Suprapubic skin (tissue), 4 donors: Measurements from ENCODE around the gene TAGLN3. TPM values are rescaled to one million over a fixed set of nuclear protein-coding genes. Genes with fewer than 3 reads are reported as not detected.

Experiments used
- DNase-seq, 2 donors: peaks; one replicate each; pipeline ENCODE4 v3.0.0-alpha.2; 2019; ENCODE audit warnings: low spot score in 2 of 2
- H3K27ac ChIP-seq: fragments of 200-600 bp; sonication (generic); one replicate; pipeline ENCODE4 v1.5.1; 2019
- H3K27me3 ChIP-seq: fragments of 200-600 bp; sonication (generic); one replicate; pipeline ENCODE4 v1.5.1; 2019
- H3K36me3 ChIP-seq: fragments of 200-600 bp; sonication (generic); one replicate; pipeline ENCODE4 v1.5.1; 2019
- H3K4me1 ChIP-seq: fragments of 200-600 bp; sonication (generic); one replicate; pipeline ENCODE4 v1.5.1; 2019
- H3K4me3 ChIP-seq: fragments of 200-600 bp; sonication (generic); one replicate; pipeline ENCODE4 v1.5.1; 2019; ENCODE audit warnings: mild to moderate bottlenecking
- H3K9me3 ChIP-seq: fragments of 200-600 bp; sonication (generic); one replicate; pipeline ENCODE4 v1.5.1; 2019
- CTCF ChIP-seq, 2 donors: fragments of 200-600 bp in 1 of 2; fragments of 450-650 bp in 1 of 2; sonication (generic) in 1 of 2; IDR thresholded peaks; one replicate each; pipeline ENCODE4 v1.5.1; 2016 to 2019; ENCODE audit warnings: antibody characterized with exemption in 2 of 2, mild to moderate bottlenecking in 1 of 2, moderate library complexity in 1 of 2
- EP300 ChIP-seq: sonication (generic); formaldehyde crosslinking; IDR thresholded peaks from one replicate; pipeline ENCODE4 v1.6.1; 2017; ENCODE audit warnings: antibody characterized with exemption
- POLR2A ChIP-seq, 2 donors: fragments of 450-650 bp; IDR thresholded peaks; one replicate each; pipeline ENCODE4 v1.6.1; 2017; ENCODE audit warnings: antibody characterized with exemption in 2 of 2, mild to moderate bottlenecking in 2 of 2, moderate library complexity in 2 of 2
- POLR2AphosphoS5 ChIP-seq, 3 donors: sonication (generic); formaldehyde crosslinking; IDR thresholded peaks; one replicate each; pipeline ENCODE4 v1.6.1; 2017; ENCODE audit warnings: antibody characterized with exemption in 3 of 3
- WGBS: methylation state at CpG from one replicate; pipeline ENCODE4 v1.1.5; 2018; 5-methylcytosine and 5-hydroxymethylcytosine counted together
- total RNA-seq, 4 donors: library from RNA; depleted of rRNA; stranded (reverse); fragments of >200 nt; gene quantifications; one replicate each; pipeline ENCODE4 v1.1.0, GENCODE V29; 2016

The TAGLN3 gene
- total RNA-seq, 4 donors from 2014 or later: 0.60 to 0.98 TPM; not detected in 2

DNA sequence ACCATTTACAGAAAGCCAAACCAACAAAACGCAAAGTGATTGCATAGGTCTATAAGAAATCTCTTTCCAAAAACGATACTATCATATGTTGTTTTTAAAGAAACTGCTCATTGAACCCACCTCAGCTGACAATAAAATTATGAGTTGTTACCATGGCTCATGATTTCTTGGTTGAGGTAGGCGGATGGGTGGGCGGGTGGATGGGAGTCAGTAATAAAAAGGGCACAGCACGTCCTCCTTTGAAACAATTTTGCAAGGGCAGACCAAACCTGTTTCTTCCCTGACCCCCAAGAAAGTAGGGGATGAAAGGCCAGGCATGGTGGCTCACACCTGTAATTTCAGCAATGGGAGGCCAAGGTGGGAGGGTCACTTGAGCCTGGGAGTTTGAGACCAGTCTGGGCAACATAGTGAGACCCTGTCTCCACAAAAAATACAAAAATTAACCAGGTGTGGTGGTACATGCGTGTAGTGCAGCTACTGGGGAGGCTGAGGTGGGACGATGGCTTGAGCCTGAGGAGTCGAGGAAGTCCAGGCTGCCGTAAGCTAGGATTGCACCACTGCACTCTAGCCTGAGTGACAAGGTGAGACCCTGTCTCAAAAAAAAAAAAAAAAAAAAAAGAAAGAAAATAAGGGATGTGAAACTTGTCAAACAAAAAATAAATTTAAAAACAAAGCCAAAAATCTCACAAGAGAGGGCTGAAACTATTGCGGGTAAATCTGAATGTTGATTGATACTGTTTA, 17.8 kb upstream of the TAGLN3 start:
- TF ChIP-seq EP300 (no peak), POLR2A (IDR thresholded peaks at IDR 0.05) (no peak), POLR2AphosphoS5 (IDR thresholded peaks at IDR 0.05) (no peak), CTCF (IDR thresholded peaks at IDR 0.05) (no peak)
- WGBS: 84% methylated on average over 10 of the region's 10 CpGs
- no peaks in the 10 kb centered on the region for H3K27me3 ChIP-seq
- no peak for DNase-seq
- peaks cover 24% of the 10 kb centered on the region for H3K4me1 ChIP-seq
- no peaks in the 10 kb centered on the region for H3K9me3 ChIP-seq
- no peak overlapping the region for H3K27ac ChIP-seq
- no peak overlapping the region for H3K4me3 ChIP-seq
- no peaks in the 10 kb centered on the region for H3K36me3 ChIP-seq

- Histone ChIP-seq H3K9me3 (no peaks in the 10 kb centered on the region), H3K4me1 (peaks cover 24% of the 10 kb centered on the region), H3K27me3 (no peaks in the 10 kb centered on the region), H3K4me3 (no peak overlapping the region), H3K27ac (no peak overlapping the region), H3K36me3 (peaks cover 4% of the 10 kb centered on the region)
- DNase-seq: no peak
- 49% methylated on average over 3 of the region's 3 CpGs for WGBS
- TF ChIP-seq POLR2A (IDR thresholded peaks at IDR 0.05): no peak
- TF ChIP-seq CTCF (IDR thresholded peaks at IDR 0.05): no peak
- TF ChIP-seq EP300: no peak
- TF ChIP-seq POLR2AphosphoS5 (IDR thresholded peaks at IDR 0.05): no peak
These were observed 17.3 kb upstream of the TAGLN3 start for GRCh38 chr3:111981457-111981763.

DNA sequence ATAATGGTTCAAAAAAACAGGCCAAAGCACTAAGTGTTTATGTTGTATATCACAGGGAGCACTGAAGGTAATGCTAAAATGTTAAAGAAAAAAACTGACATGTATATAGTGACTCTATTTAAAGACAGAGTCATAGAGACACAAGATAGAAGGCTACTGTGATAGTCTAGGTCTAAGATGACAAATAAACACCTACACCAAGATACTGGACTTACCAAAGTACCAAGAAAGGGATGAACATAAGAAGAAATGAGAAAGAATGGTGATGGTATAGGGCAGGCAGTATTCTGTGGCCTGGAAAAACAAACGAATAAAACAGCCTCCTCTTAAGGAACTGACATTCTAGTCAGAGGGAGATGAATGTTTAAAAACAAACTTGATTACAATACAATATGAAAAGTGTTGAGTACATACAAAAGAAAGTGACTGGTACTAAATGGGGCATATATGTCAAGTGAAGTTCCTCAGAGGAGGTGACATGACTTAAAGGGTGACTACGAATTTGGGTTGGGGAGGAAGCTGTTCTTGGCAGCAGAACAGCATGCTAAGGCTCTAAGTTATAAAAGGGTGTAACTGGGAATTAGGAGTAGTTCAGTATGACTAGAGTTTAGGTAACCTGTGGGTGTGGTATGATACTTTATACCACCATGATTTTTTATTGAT, 14.0 kb upstream of the TAGLN3 start:
- Histone ChIP-seq H3K36me3 (peaks cover 29% of the 10 kb centered on the region), H3K9me3 (no peaks in the 10 kb centered on the region), H3K27me3 (no peaks in the 10 kb centered on the region), H3K4me1 (peaks cover 21% of the 10 kb centered on the region), H3K27ac (no peak overlapping the region), H3K4me3 (no peak overlapping the region)
- no peak for DNase-seq
- WGBS: 44% methylated on average over 2 of the region's 2 CpGs
- no peak for TF ChIP-seq POLR2A (IDR thresholded peaks at IDR 0.05)
- TF ChIP-seq EP300: no peak
- no peak for TF ChIP-seq CTCF (IDR thresholded peaks at IDR 0.05)
- TF ChIP-seq POLR2AphosphoS5 (IDR thresholded peaks at IDR 0.05): no peak

DNA sequence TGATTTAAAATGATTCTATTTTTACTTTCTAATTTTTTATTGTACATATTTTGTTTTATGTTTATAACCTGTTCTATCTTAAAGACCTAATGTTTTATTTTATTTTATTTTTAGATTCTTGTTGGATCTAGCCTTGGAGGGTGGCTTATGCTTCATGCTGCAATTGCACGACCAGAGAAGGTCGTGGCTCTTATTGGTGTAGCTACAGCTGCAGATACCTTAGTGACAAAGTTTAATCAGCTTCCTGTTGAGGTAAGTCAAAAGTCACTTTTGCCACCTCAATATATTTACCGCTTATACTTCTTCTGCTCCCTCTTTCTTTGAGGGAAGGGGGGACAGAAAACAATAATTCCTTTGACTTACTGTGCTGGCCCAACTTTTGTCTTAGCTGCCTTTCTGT, 11.9 kb upstream of the TAGLN3 start:
- Histone ChIP-seq H3K9me3 (no peaks in the 10 kb centered on the region), H3K4me1 (peaks cover 4% of the 10 kb centered on the region), H3K36me3 (peaks cover 38% of the 10 kb centered on the region), H3K27ac (no peak overlapping the region), H3K27me3 (no peaks in the 10 kb centered on the region), H3K4me3 (no peak overlapping the region)
- WGBS: 92% methylated on average over 3 of the region's 3 CpGs
- no peak for TF ChIP-seq CTCF (IDR thresholded peaks at IDR 0.05)
- TF ChIP-seq POLR2A (IDR thresholded peaks at IDR 0.05): no peak
- no peak for TF ChIP-seq EP300
- no peak for TF ChIP-seq POLR2AphosphoS5 (IDR thresholded peaks at IDR 0.05)
- no peak for DNase-seq

- TF ChIP-seq EP300 (no peak), POLR2AphosphoS5 (IDR thresholded peaks at IDR 0.05) (no peak), POLR2A (IDR thresholded peaks at IDR 0.05) (no peak), CTCF (IDR thresholded peaks at IDR 0.05) (peak; percentile 40 to 60)
- no peak for DNase-seq
- WGBS: 68% methylated on average over 3 of the region's 3 CpGs
- Histone ChIP-seq H3K27me3 (no peaks in the 10 kb centered on the region), H3K4me3 (no peak overlapping the region), H3K27ac (no peak overlapping the region), H3K4me1 (no peaks in the 10 kb centered on the region), H3K9me3 (no peaks in the 10 kb centered on the region), H3K36me3 (peaks cover 44% of the 10 kb centered on the region)
These were observed 9.6 kb upstream of the TAGLN3 start for GRCh38 chr3:111989061-111989678.
